ENCODE results near the gene EMP2.

The EMP2 gene

GRCh38 chr16:10520869-10521578, 59.4 kb downstream of the EMP2 start:
- H4K20me1 ChIP-seq (ENCODE audit: control insufficient read depth, insufficient read depth, low read depth, low read length): no peaks in the 10 kb centered on the region
- H3K9me2 ChIP-seq (replicated peaks; ENCODE audit: control insufficient read depth, low read length): no peaks in the 10 kb centered on the region
- no peaks in the 10 kb centered on the region for H3K27me3 ChIP-seq (ENCODE audit: control insufficient read depth, low read length)
- TF ChIP-seq, protein P1, sequence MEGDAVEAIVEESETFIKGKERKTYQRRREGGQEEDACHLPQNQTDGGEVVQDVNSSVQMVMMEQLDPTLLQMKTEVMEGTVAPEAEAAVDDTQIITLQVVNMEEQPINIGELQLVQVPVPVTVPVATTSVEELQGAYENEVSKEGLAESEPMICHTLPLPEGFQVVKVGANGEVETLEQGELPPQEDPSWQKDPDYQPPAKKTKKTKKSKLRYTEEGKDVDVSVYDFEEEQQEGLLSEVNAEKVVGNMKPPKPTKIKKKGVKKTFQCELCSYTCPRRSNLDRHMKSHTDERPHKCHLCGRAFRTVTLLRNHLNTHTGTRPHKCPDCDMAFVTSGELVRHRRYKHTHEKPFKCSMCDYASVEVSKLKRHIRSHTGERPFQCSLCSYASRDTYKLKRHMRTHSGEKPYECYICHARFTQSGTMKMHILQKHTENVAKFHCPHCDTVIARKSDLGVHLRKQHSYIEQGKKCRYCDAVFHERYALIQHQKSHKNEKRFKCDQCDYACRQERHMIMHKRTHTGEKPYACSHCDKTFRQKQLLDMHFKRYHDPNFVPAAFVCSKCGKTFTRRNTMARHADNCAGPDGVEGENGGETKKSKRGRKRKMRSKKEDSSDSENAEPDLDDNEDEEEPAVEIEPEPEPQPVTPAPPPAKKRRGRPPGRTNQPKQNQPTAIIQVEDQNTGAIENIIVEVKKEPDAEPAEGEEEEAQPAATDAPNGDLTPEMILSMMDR (IDR thresholded peaks at IDR 0.05; ENCODE audit: low read depth, low read length, poor library complexity, severe bottlenecking): no peak
- no peak for TF ChIP-seq EZH2phosphoT487 (IDR thresholded peaks at IDR 0.05; ENCODE audit: borderline replicate concordance, low read length)
- no peaks in the 10 kb centered on the region for H3K79me2 ChIP-seq (ENCODE audit: control insufficient read depth, low read length)
- H3F3A ChIP-seq (ENCODE audit: control insufficient read depth, insufficient read depth): no peaks in the 10 kb centered on the region
- no peak overlapping the region for H3K4me3 ChIP-seq (ENCODE audit: low read length)
- no peak overlapping the region for H3K4me2 ChIP-seq (ENCODE audit: low read length)
- no peaks in the 10 kb centered on the region for H3K9me3 ChIP-seq (ENCODE audit: control insufficient read depth, insufficient read depth, low read length)
- H3K36me3 ChIP-seq (ENCODE audit: control insufficient read depth, low read length): no peaks in the 10 kb centered on the region
- no peak overlapping the region for H3K27ac ChIP-seq (ENCODE audit: low read depth, low read length)
- no peaks in the 10 kb centered on the region for H3K4me1 ChIP-seq (ENCODE audit: control insufficient read depth, low read length)

DNA sequence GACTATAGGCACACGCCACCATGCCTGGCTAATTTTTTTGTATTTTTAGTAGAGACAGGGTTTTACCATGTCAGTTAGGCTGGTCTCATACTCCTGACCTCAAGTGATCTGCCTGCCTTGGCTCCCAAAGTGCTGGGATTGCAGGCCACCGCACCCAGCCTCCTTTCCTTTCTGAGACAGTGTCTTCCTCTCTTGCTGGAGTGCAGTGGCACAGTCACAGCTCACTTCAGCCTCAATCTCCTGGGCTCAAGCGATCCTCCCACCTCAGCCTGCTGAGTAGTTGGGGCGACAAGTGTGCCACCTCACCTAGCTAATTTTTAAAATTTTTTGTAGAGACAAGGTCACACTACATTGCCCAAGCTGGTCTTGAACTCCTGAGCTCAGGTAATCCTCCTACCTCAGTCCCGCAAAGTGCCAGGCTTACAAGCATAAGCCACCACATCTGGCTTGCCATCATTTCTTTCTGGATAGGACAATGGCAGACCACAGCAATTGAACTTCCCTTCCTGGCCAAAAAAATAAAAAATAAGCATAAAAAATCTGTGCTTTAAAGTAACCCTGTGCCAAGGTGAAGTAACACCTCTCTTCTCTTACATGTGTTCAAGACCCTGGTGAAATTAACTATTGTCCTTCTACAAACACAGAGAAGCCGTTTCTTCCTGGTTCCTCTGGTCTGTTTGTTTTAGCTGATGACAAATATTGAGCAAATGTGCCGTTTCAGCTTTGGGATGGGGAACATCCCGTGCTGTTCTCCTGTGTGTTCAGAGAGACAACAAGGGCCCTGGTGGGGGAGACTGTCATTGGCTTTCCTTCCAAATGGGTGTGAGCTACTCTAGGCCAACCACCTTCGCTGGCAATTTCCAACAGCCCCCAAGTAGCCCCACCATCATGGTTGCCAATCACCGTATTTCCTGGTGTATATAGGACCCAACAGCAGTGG, 60.2 kb downstream of the EMP2 start:
- H3K4me3 ChIP-seq (ENCODE audit: low read length): no peak overlapping the region
- TF ChIP-seq EZH2phosphoT487 (IDR thresholded peaks at IDR 0.05; ENCODE audit: borderline replicate concordance, low read length): no peak
- TF ChIP-seq, protein P1 (IDR thresholded peaks at IDR 0.05; ENCODE audit: low read depth, low read length, poor library complexity, severe bottlenecking): no peak
- no peaks in the 10 kb centered on the region for H3K79me2 ChIP-seq (ENCODE audit: control insufficient read depth, low read length)
- H3K27ac ChIP-seq (ENCODE audit: low read depth, low read length): no peak overlapping the region
- no peaks in the 10 kb centered on the region for H3K36me3 ChIP-seq (ENCODE audit: control insufficient read depth, low read length)
- no peaks in the 10 kb centered on the region for H3K9me3 ChIP-seq (ENCODE audit: control insufficient read depth, insufficient read depth, low read length)
- no peaks in the 10 kb centered on the region for H3K4me1 ChIP-seq (ENCODE audit: control insufficient read depth, low read length)
- no peaks in the 10 kb centered on the region for H4K20me1 ChIP-seq (ENCODE audit: control insufficient read depth, insufficient read depth, low read depth, low read length)
- no peak overlapping the region for H3K4me2 ChIP-seq (ENCODE audit: low read length)
- no peaks in the 10 kb centered on the region for H3K27me3 ChIP-seq (ENCODE audit: control insufficient read depth, low read length)
- H3K9me2 ChIP-seq (replicated peaks; ENCODE audit: control insufficient read depth, low read length): no peaks in the 10 kb centered on the region
- no peaks in the 10 kb centered on the region for H3F3A ChIP-seq (ENCODE audit: control insufficient read depth, insufficient read depth)

DNA sequence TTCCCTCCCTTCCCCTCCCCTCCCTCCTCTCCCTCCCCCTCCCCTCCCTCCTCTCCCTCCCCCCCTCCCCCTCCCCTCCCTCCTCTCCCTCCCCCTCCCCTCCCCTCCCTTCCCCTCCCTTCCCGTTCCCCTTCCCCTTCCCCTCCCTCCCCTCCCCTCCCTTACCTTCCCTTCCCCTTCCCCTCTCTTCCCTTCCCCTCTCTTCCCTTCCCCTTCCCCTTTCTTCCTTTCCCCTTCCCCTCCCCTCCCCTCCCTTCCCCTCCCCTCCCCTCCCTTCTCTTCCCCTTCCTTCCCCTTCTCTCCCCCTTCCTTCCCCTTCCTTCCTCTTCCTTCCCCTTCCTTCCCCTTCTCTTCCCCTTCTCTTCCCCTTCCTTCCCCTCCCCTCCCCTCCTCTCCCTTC, 61.1 kb downstream of the EMP2 start:
- no peak overlapping the region for H3K4me2 ChIP-seq (ENCODE audit: low read length)
- TF ChIP-seq, protein P1 (IDR thresholded peaks at IDR 0.05; ENCODE audit: low read depth, low read length, poor library complexity, severe bottlenecking): no peak
- H3K27me3 ChIP-seq (ENCODE audit: control insufficient read depth, low read length): no peaks in the 10 kb centered on the region
- H3K4me3 ChIP-seq (ENCODE audit: low read length): no peak overlapping the region
- H4K20me1 ChIP-seq (ENCODE audit: control insufficient read depth, insufficient read depth, low read depth, low read length): no peaks in the 10 kb centered on the region
- H3F3A ChIP-seq (ENCODE audit: control insufficient read depth, insufficient read depth): no peaks in the 10 kb centered on the region
- H3K27ac ChIP-seq (ENCODE audit: low read depth, low read length): no peak overlapping the region
- peaks cover 7% of the 10 kb centered on the region for H3K4me1 ChIP-seq (ENCODE audit: control insufficient read depth, low read length)
- no peaks in the 10 kb centered on the region for H3K36me3 ChIP-seq (ENCODE audit: control insufficient read depth, low read length)
- no peaks in the 10 kb centered on the region for H3K9me3 ChIP-seq (ENCODE audit: control insufficient read depth, insufficient read depth, low read length)
- no peaks in the 10 kb centered on the region for H3K79me2 ChIP-seq (ENCODE audit: control insufficient read depth, low read length)
- no peaks in the 10 kb centered on the region for H3K9me2 ChIP-seq (replicated peaks; ENCODE audit: control insufficient read depth, low read length)
